ENCODE data around the gene UBAP2.

DNA sequence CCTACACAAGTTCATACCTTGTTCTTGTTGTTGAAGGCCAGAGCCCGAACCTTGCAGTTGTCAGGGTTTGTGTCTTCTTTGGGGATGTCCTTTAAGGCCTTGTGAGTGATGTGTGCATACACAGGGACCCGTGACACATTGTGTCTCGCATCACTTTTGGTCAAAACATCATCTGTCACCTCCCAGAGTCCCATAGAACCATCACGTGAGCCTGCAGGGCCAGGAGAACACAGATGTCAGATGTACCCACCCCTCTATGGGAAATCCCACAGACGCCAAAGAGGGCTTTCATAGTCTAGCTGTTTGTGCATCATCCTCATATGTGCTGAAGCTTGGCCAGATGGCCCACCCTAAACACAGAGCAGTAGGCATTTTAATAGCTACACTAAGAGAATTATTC is 49.6 kb upstream of the UBAP2 start:
- TF ChIP-seq, protein P1, sequence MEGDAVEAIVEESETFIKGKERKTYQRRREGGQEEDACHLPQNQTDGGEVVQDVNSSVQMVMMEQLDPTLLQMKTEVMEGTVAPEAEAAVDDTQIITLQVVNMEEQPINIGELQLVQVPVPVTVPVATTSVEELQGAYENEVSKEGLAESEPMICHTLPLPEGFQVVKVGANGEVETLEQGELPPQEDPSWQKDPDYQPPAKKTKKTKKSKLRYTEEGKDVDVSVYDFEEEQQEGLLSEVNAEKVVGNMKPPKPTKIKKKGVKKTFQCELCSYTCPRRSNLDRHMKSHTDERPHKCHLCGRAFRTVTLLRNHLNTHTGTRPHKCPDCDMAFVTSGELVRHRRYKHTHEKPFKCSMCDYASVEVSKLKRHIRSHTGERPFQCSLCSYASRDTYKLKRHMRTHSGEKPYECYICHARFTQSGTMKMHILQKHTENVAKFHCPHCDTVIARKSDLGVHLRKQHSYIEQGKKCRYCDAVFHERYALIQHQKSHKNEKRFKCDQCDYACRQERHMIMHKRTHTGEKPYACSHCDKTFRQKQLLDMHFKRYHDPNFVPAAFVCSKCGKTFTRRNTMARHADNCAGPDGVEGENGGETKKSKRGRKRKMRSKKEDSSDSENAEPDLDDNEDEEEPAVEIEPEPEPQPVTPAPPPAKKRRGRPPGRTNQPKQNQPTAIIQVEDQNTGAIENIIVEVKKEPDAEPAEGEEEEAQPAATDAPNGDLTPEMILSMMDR (conservative IDR thresholded peaks at IDR 0.05), result no peak
- no peak for TF ChIP-seq ZFX (IDR thresholded peaks at IDR 0.05)
